GM11168 (cell line): ENCODE results near the gene TRIM32.

ENCODE experiments used
- in situ Hi-C: fragments of 300-500 bp; cut with MboI; formaldehyde crosslinking; loops from one replicate; pipeline ENCODE4 v1.12.0; 2022; ENCODE audit warnings: low sequenced_read_pairs; ENCODE audit not compliant: unreplicated experiment

TRIM32 gene, protein sequence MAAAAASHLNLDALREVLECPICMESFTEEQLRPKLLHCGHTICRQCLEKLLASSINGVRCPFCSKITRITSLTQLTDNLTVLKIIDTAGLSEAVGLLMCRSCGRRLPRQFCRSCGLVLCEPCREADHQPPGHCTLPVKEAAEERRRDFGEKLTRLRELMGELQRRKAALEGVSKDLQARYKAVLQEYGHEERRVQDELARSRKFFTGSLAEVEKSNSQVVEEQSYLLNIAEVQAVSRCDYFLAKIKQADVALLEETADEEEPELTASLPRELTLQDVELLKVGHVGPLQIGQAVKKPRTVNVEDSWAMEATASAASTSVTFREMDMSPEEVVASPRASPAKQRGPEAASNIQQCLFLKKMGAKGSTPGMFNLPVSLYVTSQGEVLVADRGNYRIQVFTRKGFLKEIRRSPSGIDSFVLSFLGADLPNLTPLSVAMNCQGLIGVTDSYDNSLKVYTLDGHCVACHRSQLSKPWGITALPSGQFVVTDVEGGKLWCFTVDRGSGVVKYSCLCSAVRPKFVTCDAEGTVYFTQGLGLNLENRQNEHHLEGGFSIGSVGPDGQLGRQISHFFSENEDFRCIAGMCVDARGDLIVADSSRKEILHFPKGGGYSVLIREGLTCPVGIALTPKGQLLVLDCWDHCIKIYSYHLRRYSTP

DNA sequence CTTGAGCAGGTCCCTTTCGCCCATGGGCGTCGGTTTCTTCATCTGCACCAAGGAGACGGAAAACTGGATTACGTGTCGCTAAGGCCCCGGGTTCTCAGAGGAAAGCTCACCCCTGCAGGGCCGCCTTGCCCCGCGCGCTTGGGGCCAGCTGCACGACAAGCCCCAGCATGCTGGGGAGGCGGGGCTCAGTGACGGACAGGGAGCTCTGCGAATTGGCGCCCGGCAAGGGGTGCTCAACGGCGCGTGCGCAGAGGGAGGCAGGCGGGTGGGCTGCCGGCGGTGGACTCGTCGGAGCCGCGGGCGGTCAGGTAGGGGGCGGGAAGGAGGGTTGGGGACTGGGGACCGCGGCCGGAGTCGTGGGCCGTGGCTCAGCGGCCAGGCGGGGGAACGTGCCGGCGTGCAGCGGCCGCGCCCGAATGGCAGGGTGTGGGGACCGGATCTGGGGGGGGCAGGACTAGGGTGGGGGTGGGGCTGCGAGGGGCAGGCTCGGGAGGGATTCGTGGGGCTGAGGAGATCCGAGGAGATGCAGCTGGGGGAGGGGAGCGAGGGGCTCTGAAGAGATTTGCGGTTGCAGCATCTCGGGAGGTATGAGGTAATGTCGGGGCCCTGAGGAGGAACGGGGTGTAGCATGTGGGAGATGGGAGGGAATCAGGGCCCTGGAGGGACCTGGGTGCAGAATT is at the start of gene TRIM32:
TRIM32 (plus strand) TSS at position 232 of the 680 bp plus-strand sequence. CDS start 10,438 bp downstream, outside the sequence.
- in situ Hi-C loops, result no loop called here

DNA sequence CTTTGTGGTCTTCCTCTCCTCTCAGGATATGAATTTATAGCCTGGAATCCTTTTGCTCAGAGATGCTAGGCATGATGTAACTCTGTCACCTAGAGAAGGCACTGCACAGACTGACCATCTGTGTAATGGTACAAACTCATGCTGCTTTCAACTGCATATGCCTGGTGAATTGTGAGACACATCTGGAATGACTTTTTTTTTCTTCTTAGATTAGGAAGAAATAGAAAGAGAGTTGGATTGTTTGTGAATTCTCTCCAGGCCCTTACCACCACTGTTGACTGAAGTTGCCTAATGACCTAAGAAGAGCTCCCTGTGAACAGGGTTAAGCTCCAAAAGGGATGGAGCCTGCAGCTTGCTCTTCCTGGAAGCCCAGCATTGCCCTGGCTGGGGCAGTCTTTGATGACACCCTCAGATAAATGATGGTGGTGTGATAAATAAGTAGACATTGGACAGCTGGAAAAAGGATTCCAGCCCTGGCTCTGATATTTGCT is 47.8 kb upstream of the TRIM32 start:
- in situ Hi-C loops, result no loop called here

DNA sequence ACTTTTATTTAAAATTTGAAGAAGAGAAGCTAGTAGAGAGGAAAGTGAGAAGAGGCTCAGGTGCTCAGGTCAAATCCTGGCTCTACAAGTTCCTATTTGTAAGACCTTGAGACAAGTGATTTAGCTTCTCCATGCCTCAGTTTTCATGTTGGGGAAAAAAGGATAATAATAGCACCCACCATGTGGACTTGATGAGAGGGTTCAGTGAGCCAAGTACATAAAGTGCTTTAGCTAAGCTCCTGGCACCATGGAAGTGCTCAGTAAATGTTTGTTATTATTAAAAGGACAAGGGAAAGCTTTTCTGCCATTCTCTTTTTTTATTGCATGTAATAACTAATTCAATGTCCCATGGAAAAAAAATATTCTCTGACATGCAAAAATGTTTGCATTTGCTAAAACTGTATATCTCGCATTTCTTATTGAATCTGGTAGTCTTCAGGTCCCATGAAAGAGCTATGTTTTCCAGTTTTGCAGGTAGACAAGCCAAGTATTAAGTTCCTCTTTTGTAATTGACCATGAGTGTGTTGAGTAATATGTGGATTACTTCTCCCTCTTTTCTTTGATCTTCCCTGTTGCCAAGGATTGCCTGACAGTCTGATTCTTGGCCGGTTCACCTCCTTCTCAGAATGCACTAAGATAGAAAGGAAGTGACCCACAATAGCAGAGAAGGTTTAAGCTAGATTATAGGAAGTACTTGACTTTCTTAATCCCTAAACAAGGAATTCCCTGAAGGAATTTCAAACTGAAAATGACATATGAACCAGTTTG is 45.6 kb upstream of the TRIM32 start:
- in situ Hi-C loops, result no loop called here

DNA sequence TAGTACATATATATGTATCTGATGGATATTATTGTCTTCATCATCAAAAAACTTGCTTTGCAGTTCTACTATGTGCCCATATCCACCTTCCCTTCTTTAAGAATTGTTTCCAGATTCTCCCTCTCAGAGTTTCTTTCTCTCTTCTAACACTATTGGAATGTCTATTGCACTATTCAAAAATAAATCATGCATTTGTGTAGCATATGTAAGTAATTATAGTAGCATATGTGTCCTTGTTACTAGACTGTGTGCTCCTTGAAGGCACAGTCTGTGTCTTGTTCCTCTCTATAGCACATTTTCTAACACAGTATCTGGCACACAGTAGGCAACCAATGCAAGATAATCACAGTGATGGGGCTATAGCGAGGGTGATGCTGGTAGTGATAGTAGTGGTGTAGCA is 43.4 kb upstream of the TRIM32 start:
- in situ Hi-C loops, result no loop called here

DNA sequence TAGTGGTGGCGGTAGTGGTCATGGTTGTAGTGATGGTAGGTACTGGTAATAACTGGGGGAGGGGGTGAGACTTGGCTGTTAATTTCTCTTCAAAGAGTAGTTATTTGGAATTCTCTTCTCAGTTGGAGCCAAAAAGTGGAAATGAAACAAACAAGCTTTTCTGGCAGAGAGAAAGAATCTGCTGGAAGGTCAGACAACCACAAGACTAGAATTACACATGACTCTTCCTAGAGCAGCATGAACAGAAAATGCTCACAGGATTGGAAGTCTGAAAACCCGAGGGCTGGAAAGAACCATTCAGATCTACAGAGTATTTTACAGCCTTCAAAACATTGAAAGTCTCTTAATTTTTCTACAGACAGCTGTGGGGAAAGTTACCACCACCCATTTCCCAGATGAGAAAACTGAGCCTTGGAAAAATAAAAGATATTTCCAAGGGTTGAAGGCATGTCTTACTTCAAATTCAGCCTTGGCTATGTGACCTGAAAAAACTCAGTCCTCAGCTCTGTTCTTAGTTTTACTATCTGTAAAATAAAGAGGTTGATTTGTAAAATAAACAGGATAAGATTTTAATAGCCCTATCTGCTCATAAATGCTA is 42.9 kb upstream of the TRIM32 start:
- in situ Hi-C loops, result no loop called here

DNA sequence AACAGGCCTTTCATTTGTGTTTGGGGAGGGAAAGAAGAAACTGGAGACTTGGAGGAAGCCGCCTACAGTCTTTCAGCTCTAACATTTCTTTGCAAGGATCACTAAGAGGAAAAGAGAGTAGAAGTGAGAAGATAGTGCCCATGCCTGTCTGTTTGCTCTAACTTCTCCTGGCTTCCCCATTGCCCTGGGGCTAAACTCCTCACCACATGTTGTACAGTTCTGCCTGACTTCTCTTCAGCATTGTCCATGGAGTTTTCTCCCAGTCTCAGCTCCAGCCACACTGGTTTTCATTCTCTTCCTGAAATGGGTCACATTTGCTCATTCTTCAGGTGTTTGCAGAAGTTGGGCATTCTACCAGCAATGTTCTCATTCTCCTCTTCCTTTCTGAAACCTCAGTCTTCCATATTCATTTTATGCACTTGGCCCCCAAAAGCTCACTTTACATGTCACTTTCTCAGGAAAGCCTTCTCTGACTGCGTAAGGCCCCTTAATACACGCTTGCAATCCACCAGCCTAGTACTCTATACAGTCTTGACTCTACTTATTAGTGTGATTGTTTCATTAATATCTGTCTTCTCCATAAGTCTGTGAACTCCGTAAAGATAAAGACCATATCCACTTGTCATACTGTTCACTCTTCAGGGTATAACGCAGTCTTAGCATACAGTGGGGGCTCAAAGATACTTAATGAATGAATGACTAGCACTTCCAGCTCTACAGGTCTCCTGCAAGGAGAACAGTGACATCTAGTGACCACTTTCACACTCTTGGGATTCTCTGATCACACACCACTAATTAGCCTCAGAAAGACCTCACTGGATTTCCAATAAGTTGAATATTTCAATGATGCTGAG is 40.2 kb upstream of the TRIM32 start:
- in situ Hi-C loops, result no loop called here

DNA sequence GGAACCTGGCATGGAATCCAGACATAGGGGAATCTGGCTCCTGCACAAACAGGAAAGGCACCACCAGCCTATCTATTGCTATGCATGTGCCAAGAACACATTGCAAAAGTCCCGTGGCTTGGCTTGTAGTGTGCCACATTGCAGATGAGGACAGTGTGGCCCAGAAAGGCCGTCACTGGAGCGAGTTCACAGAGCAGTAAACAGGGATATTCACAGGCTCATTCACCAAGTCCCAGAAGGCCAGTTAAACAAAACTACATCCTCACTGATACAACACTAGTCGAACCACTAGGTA is 39.6 kb upstream of the TRIM32 start:
- in situ Hi-C loops, result no loop called here

DNA sequence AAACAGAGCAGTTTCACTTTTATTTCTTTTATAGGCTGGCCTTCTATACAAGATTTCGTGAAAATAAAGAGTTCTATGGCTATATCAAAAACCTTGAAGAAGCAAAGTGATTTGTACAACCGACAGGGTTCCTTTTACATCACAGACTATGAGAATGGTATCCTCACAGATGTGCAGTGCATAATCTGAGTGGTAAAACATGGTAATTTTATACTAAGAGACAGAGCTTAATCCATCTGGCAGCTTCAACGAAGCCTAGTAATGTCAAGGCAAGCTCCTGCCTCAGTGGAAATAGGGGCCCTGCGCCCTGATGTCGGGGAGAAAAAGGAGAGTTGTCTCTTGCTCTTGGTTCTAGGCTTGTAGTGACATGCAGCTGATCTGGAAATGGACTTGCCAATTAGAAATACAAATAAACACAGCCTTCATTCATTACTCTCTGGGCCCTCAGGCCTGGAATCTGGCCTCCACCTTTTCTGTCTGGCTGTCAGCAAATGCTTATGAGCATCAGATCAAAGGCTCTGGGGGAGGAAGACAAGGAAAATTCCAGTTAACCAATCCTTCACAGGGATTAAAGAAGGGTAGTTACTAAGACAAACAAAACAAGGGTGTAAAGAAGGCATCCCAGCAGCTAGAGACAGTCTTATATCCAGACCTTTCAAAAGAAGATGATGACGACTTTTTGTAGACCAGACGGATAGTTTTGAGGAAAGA is 33.6 kb upstream of the TRIM32 start:
- in situ Hi-C loops, result loop anchor here (25.0 kb wide), 2 partner anchors 491 to 1066 kb away; partner anchors contain the start of gene PAPPA

DNA sequence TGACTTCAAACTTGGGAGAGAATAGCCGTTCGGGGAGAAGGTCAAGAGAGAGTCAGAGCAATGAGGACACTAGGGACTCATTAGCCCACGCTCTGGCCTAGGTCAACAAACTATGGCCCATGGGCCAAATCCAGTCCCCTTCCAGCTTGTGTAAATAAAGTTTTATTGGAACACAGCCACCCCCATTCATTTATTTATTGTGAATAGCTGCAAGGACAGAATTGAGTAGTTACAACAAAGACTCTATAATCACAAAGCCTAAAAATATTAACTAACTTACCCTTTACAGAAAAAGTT is 33.1 kb upstream of the TRIM32 start:
- in situ Hi-C loops, result loop anchor here (25.0 kb wide), 2 partner anchors 492 to 1067 kb away; partner anchors contain the start of gene PAPPA

DNA sequence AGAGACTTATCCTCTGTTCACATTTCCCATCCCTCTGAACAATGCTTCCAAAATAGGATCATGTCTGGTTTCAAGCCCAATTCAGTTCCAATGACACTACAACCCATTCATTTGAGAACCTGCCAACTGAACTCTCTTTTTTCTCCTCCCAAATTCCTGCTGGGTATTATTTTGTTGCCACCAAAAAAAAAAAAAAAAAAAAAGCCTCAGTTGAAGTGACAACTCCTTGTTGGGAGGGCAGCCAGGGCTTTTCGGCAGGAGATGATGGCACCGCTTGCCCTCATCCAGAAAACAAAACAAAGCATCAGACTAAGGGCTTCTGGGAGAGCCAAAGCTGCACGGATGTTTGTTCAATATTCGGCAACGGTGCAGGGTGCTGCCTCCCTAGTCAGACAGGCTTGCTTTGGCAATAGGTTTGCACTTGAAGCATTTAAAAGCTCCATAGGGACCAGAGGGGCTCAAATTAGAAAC is 30.6 kb upstream of the TRIM32 start:
- in situ Hi-C loops, result loop anchor here (25.0 kb wide), 2 partner anchors 494 to 1069 kb away; partner anchors contain the start of gene PAPPA

DNA sequence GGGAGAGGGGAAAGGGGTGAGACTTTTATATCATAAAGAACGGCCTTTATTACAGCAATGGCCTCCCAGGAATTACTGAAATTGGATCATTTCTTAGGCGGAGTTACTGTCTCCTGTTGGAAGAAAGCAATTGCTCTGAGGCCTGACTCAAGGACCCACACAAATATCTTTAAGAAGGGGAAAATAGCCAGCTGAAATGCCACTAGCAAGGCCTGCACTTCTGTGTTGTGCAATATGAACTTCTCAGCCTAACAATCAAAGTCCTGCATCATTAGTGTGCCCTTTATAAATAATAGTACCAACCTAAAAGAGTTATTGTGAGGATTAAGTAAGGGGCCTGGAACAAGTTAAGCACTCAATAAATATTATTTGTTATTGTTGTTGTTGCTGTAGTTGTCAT is 30.1 kb upstream of the TRIM32 start:
- in situ Hi-C loops, result loop anchor here (25.0 kb wide), 2 partner anchors 495 to 1070 kb away; partner anchors contain the start of gene PAPPA

DNA sequence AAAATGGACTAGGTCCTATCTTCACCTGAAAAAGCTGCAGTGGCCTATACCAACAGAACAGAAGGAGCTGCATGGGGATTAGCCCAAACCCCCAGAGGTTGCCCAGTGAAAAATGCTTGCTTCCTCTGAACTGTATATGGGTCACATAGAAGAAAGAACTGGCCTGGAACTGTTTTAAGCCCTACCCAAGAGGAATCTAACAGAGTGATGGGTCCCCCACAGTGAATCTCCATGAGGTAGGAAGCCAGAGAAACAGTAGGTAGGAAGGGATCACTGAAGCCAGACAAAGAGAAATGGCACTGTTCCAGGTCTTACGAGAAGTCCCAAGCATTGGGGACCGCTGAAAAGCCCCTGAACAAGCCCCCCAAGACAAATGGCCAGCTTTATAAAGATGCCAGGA is 28.8 kb upstream of the TRIM32 start:
- in situ Hi-C loops, result loop anchor here (25.0 kb wide), 2 partner anchors 496 to 1071 kb away; partner anchors contain the start of gene PAPPA

DNA sequence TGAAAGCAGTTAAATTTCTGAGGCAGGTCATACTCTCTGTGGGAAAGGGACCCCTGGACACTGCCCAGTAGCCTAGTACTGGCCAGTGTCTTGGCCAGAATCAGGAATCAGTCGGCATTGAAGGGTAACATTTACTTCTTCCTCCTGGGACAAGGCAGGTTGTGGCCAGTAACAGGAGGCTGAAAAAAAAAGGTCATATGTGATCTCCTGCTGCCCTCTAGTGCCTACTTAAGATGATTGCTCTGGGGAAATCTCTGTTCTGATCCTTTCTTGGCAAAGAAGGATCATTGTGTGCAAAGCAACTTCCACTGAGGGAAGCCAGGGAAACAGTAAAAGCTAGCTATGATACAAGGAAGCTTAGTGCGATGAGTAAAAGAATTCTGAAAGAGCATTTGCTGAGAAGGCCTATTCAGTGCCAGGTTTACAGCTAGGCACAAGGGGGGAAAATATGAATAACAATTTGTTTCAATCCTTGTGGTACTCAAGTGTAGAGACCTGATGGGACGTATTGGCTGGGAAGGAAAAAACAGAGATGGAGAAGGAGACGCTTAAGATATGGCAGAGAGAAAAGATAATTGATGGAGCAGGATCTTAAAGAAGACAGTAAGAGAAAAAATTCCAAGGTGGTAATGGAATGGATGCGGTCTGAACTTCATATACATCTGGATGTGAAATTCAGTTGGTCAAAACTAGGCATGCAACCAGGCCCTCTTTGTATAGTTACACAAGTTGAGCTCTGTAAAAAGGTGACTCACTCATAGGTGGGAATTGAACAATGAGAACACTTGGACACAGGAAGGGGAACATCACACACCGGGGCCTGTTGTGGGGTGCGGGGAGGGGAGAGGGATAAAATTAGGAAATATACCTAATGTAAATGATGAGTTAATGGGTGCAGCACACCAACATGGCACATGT is 25.8 kb upstream of the TRIM32 start:
- in situ Hi-C loops, result loop anchor here (25.0 kb wide), 2 partner anchors 499 to 1074 kb away; partner anchors contain the start of gene PAPPA

DNA sequence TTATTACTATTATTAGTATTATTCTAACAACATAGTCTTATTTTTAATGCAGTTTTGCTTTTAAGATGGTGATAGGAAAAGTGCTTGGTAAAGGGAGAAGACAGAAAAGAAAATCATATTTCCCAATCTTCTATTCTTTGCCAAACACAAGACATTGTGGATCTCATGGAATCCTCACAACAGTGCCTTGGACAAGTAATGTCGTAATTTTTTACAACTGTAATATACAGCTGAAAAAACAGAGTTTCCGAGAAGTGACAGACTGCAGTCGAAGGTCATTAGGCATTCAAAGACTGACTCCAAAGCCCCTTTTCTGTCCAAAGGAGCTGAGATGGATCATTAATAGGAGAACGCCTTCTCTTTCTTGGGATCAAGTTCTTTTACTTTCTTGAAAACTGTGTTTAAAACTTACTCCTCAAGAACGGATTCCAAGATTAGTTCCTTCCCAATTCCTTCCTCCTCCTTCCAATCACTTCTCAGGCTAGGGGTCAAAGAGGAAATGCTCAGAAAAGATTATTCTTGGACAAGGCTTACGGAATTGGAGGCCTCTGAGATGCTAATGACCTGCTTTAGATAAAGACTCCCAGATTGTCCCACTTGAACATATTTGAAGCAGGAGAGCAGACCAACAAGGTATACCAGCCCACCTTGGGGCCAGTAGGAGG is 24.3 kb upstream of the TRIM32 start:
- in situ Hi-C loops, result loop anchor here (25.0 kb wide), 2 partner anchors 500 to 1075 kb away; partner anchors contain the start of gene PAPPA

DNA sequence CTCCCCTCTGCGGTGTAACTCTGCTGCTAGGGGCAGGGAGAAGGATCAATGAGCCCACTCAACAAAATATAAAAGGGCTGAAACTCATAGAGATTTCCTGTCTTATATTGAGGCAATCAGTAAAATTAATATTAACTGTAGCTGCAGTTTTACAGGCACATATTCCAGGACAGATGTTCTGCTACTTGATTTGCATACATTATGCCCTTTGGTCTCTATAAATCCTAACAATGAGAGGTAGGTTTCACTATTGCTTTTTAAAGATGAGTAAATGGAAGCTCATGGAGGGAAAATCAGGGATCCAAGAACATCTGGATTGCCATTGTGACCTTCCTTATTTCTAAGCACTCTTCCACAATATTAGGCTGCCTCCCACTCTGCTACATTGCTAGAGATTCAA is 23.5 kb upstream of the TRIM32 start:
- in situ Hi-C loops, result loop anchor here (25.0 kb wide), 2 partner anchors 501 to 1076 kb away; partner anchors contain the start of gene PAPPA

DNA sequence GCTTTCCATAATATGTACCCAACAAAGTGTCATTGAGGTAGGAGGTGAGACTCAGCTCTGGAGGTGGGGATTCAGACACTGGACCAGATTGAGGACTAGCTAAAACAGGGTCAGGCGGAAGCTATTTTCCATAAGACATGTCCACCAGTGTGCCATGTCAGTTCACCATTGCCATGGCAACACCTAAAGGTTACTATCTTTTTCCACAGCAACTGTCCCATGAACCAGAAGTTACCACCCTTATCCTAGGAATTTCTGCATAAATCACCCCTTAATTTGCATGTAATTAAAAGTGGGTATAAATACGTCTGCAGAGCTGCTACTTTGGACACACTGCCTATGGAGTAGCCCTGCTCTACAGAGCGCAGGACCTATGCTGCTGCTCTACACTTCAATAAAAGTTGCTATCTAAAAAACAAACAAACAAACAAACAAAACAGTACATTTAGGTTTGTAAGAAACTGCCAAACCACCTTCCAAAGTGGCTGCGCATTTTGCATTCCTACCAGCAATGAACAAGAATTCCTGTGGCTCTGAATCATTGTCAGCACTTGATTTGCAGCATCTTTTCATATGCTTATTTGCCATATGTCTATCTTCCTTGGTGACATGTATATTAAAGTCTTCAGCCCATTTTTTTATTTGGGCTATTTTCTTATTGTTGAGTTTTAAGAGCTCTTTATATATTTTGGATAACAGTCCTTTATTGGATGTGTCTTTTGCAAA is 18.0 kb upstream of the TRIM32 start:
- in situ Hi-C loops, result loop anchor here (25.0 kb wide), 2 partner anchors 507 to 1082 kb away; partner anchors contain the start of gene PAPPA
